Measurements from ENCODE around the gene PPBP. TPM values are rescaled to one million over a fixed set of nuclear protein-coding genes. Genes with fewer than 3 reads are reported as not detected.

PPBP gene
- total and polyA plus RNA-seq, 2 experiments from 2014 or later = not detected

DNA sequence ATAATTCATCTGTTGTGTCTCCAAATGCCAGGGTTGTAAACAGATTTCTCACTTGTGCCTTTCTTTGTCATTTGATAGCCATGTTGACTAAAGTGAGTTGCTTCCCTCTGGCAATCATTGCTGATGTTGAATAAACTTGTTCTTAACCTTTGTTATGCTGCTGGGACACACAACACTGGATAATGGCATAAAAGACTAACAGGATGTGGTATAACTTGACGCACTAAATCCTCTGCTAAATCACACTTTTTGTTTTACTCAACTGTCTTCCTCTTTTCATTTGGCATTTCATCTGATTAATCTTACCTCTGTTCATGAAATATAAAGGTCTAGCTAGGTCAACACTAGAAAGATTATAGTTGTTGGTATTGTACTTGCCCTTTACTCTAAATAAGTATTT lies 28.1 kb upstream of the PPBP start:
- Histone ChIP-seq H3K4me3 (no peak overlapping the region), H3K4me1 (ENCODE audit: low read depth) (no peaks in the 10 kb centered on the region), H3K27ac (no peak overlapping the region), H3K9me3 (ENCODE audit: low read depth) (no peaks in the 10 kb centered on the region), H3K27me3 (no peaks in the 10 kb centered on the region), H3K36me3 (no peaks in the 10 kb centered on the region)
- no peak for TF ChIP-seq CTCF (IDR thresholded peaks at IDR 0.05; ENCODE audit: low read depth, low read length)
- DNase-seq (ENCODE audit: low read depth in 1 of 2, low spot score in 1 of 2) = no peak

DNA sequence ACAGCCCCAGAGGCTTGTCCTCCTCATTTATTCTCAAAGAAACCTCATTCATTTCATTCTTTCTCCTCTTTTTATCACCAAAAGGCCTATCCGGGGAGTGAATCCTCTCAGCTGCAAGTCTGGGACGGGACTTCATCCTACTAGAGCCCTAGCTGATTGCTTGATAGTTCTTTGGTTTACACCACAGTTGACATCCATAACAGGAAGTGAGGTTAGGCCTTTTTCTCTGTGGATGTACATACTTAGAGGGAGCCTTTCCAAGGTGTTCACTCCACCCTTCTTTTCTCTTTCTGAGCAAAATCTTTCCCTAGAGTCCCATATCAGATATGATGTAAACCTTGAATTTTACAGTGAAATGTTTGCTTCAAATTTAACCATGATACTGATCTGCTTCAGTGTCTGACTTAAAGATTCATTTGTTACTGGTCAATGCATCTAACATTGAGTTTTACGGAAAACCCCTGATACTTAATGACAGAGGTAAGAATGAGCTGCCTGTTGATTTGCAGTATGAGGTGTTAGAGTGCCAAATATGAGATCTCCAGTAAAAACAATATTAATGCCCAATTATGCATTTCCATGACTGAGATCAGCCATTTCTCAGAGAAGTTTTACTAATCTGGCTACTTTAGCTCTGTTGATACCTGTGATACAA lies 27.3 kb upstream of the PPBP start:
- Histone ChIP-seq H3K9me3 (ENCODE audit: low read depth) (no peaks in the 10 kb centered on the region), H3K4me1 (ENCODE audit: low read depth) (no peaks in the 10 kb centered on the region), H3K36me3 (no peaks in the 10 kb centered on the region), H3K4me3 (no peak overlapping the region), H3K27me3 (no peaks in the 10 kb centered on the region), H3K27ac (no peak overlapping the region)
- TF ChIP-seq CTCF (IDR thresholded peaks at IDR 0.05; ENCODE audit: low read depth, low read length) = no peak
- no peak for DNase-seq (ENCODE audit: low read depth in 1 of 2, low spot score in 1 of 2)

GRCh38 chr4:74014332-74014731 lies 26.3 kb upstream of the PPBP start:
- no peak overlapping the region for H3K27ac ChIP-seq
- H3K4me3 ChIP-seq = no peak overlapping the region
- H3K27me3 ChIP-seq = no peaks in the 10 kb centered on the region
- TF ChIP-seq CTCF (IDR thresholded peaks at IDR 0.05; ENCODE audit: low read depth, low read length) = no peak
- no peak for DNase-seq (ENCODE audit: low read depth in 1 of 2, low spot score in 1 of 2)
- no peaks in the 10 kb centered on the region for H3K9me3 ChIP-seq (ENCODE audit: low read depth)
- no peaks in the 10 kb centered on the region for H3K4me1 ChIP-seq (ENCODE audit: low read depth)
- no peaks in the 10 kb centered on the region for H3K36me3 ChIP-seq

- no peak for TF ChIP-seq CTCF (IDR thresholded peaks at IDR 0.05; ENCODE audit: low read depth, low read length)
- H3K36me3 ChIP-seq = no peaks in the 10 kb centered on the region
These were observed 25.3 kb upstream of the PPBP start for GRCh38 chr4:74013264-74013663.

GRCh38 chr4:74012130-74012529 lies 24.1 kb upstream of the PPBP start:
- Histone ChIP-seq H3K9me3 (ENCODE audit: low read depth) (no peaks in the 10 kb centered on the region), H3K4me3 (no peak overlapping the region), H3K4me1 (ENCODE audit: low read depth) (no peaks in the 10 kb centered on the region), H3K36me3 (no peaks in the 10 kb centered on the region), H3K27me3 (no peaks in the 10 kb centered on the region), H3K27ac (no peak overlapping the region)
- DNase-seq (ENCODE audit: low read depth in 1 of 2, low spot score in 1 of 2) = no peak
- TF ChIP-seq CTCF (IDR thresholded peaks at IDR 0.05; ENCODE audit: low read depth, low read length) = no peak

More at GRCh38 chr4:74013264-74013663, 25.3 kb upstream of the PPBP start:
- Histone ChIP-seq H3K27me3 (no peaks in the 10 kb centered on the region), H3K4me1 (ENCODE audit: low read depth) (no peaks in the 10 kb centered on the region), H3K4me3 (no peak overlapping the region), H3K27ac (no peak overlapping the region), H3K9me3 (ENCODE audit: low read depth) (no peaks in the 10 kb centered on the region)
- DNase-seq (ENCODE audit: low read depth in 1 of 2, low spot score in 1 of 2) = no peak
